Kidney (tissue), 14 donors: ENCODE measurements around the gene CAPN13. TPM values are rescaled to one million over a fixed set of nuclear protein-coding genes. Genes with fewer than 3 reads are reported as not detected.

ENCODE experiments used
- DNase-seq, 5 donors: peaks; one replicate each; pipeline ENCODE4 v3.0.0-alpha.2; 2013 to 2020
- FAIRE-seq: peaks from 2 replicates; lab custom pipeline; 2012; peaks lifted over from hg19 to GRCh38; lab: Jason Lieb, UNC
- H3K27ac ChIP-seq, 2 donors: one replicate each; pipeline ENCODE4 v1.7.0; 2013; ENCODE audit warnings: low read depth in 2 of 2, low read length in 2 of 2, inconsistent platforms in 1 of 2
- H3K27me3 ChIP-seq: one replicate; pipeline ENCODE4 v1.7.1; 2013; ENCODE audit warnings: low read length, inconsistent platforms; ENCODE audit not compliant: control insufficient read depth, insufficient read depth
- H3K36me3 ChIP-seq, 3 donors: one replicate each; pipeline versions ENCODE4 v1.7.0 to v1.7.1; 2013; ENCODE audit warnings: low read length in 3 of 3, control low read depth in 1 of 3, inconsistent platforms in 1 of 3; ENCODE audit not compliant: insufficient read depth in 3 of 3, control insufficient read depth in 2 of 3
- H3K4me1 ChIP-seq, 3 donors: one replicate each; pipeline versions ENCODE4 v1.7.0 to v1.7.1; 2013; ENCODE audit warnings: low read length in 3 of 3, inconsistent platforms in 1 of 3, low read depth in 1 of 3; ENCODE audit not compliant: control insufficient read depth in 2 of 3, insufficient read depth in 2 of 3
- H3K4me3 ChIP-seq, 3 donors: one replicate each; pipeline versions ENCODE4 v1.7.0 to v1.8.1; 2013; ENCODE audit warnings: low read length in 3 of 3, control low read depth in 1 of 3, inconsistent platforms in 1 of 3
- H3K9ac ChIP-seq, 3 donors: one replicate each; pipeline versions ENCODE4 v1.7.0 to v1.7.1; 2013; ENCODE audit warnings: low read length in 3 of 3, control low read depth in 1 of 3, inconsistent platforms in 1 of 3
- H3K9me3 ChIP-seq, 3 donors: one replicate each; pipeline versions ENCODE4 v1.7.0 to v1.7.1; 2013; ENCODE audit warnings: low read length in 3 of 3, control low read depth in 1 of 3, inconsistent platforms in 1 of 3; ENCODE audit not compliant: control insufficient read depth in 2 of 3, insufficient read depth in 1 of 3
- CTCF ChIP-seq: IDR thresholded peaks from 3 replicates; pipeline ENCODE4 v1.5.1; 2012; ENCODE audit warnings: mild to moderate bottlenecking, moderate library complexity, borderline replicate concordance; ENCODE audit not compliant: insufficient read depth; ENCODE audit errors: extremely low read depth
- intact Hi-C: fragments of 100-400 bp; cut with DNase I; formaldehyde crosslinking; loops from one replicate; pipeline ENCODE4 v1.11.1; 2022
- polyA plus RNA-seq: library from polyadenylated mRNA; stranded (reverse); fragments of 350-450 nt; fragmentation: Illumina TruSeq; extraction: RNeasy Lipid Tissue Mini Kit (QIAGEN cat#74804); gene quantifications from one replicate; pipeline ENCODE4 v1.2.3, GENCODE V29; 2014; ENCODE audit warnings: low read depth, low replicate concordance; ENCODE audit not compliant: insufficient read depth
- total RNA-seq: library from RNA; stranded (reverse); fragmentation: NEBNext Ultra II Directional; extraction: Animal tissue kit (Norgen Biotek cat#: 25700); gene quantifications from one replicate; pipeline ENCODE4 v1.2.1, GENCODE V29; 2021
- donor health status: control.
- donor health status: control.
- donor health status: control.
- donor health status: control.
- donor health status: control.
- donor health status: DM: yes; HTN: yes; CAD: no.
- donor health status: Normal renal cell carcinoma (clear cell type).

CAPN13 gene
- total and polyA plus RNA-seq, 2 donors from 2014 or later = 3.4 to 9.2 TPM

- H3K4me1 ChIP-seq = no peaks in the 10 kb centered on the region
- intact Hi-C loops = no loop called here
Measured at GRCh38 chr2:30821960-30822359, 14.7 kb upstream of the CAPN13 start.

DNA sequence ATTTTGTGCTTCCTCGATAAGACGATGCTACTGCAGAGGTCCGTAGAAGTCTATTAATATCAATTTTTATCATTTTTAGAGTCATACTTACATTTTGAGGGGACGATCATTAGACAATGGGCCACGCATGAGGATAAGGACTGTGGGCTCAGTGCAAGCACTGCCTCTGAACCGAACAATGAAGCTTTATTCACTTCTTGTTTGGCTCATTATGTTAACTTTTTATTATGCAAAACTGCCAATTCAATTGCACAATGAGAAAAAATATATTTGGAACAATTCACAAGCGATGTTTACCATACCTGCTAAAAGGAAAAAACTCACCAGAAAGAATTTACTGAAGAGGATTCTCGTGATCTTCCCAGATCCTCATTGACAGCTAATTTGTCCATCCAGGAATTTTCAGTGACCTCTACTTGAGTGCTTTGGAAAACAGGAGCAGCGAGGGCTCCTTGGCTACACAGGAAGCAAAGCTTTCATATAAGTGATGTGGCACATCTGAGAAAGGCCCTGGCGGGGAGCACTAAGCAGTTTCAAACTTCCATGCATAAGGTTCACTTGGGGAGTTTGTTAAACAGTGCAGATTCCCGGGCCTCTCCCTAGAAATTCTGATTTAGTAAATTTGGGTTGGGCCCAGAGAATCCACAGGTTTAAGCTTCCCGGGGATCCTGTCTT, 13.3 kb upstream of the CAPN13 start:
- Histone ChIP-seq H3K27ac (no peak overlapping the region), H3K4me1 (no peaks in the 10 kb centered on the region), H3K9me3 (no peaks in the 10 kb centered on the region), H3K27me3 (no peaks in the 10 kb centered on the region), H3K9ac (no peak overlapping the region), H3K4me3 (no peak overlapping the region), H3K36me3 (no peaks in the 10 kb centered on the region)
- FAIRE-seq (no peak), DNase-seq (no peak)
- intact Hi-C loops = no loop called here
- TF ChIP-seq CTCF = no peak

More at GRCh38 chr2:30821960-30822359, 14.7 kb upstream of the CAPN13 start:
- Histone ChIP-seq H3K27me3 (no peaks in the 10 kb centered on the region), H3K4me3 (no peak overlapping the region), H3K27ac (no peak overlapping the region), H3K36me3 (no peaks in the 10 kb centered on the region), H3K9ac (no peak overlapping the region), H3K9me3 (no peaks in the 10 kb centered on the region)
- TF ChIP-seq CTCF = no peak
- FAIRE-seq (no peak), DNase-seq (no peak)

DNA sequence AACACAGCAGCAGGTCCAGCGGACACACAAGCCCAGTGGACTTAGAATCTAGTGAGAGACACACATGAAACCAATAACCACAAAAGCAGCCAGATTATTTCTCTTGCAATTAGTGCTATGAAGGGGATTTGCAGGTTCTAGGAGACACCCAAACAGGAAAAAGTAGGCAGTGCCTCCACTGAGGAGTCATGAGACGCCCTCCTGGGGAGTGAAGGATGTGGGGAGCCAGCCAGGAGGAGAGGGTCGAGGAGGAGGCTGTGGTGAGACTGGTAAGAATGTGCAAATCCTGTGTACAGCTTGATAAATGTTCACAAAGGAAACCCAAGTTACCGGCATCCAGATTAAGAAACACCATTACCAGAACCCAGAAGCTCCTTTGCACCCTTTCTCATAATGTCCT, 2.7 kb upstream of the CAPN13 start:
- Histone ChIP-seq H3K4me3 (no peak overlapping the region), H3K27ac (no peak overlapping the region), H3K27me3 (no peaks in the 10 kb centered on the region), H3K36me3 (no peaks in the 10 kb centered on the region), H3K9ac (no peak overlapping the region), H3K4me1 (no peaks in the 10 kb centered on the region), H3K9me3 (no peaks in the 10 kb centered on the region)
- intact Hi-C loops = no loop called here
- FAIRE-seq = no peak
- no peak for DNase-seq
- TF ChIP-seq CTCF = no peak

DNA sequence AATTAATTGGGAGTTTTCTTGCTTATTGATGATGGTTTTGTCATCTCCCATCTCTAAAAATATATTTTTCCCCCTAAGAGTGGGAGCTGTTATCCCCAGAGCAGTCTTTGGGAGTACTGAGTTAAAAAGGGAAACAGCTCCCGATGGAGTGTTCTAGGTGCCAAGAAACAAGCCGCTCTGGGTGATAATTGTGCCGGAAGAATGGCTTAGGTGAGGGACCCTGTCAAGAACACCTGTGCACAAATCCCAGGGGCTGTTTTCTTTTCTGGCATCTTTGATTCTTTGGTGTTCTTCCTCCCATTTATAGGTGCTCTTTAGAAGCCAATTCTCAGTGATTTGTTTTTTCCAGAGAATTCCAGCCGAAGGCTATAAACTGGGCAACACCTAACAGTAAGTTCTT, 1.4 kb upstream of the CAPN13 start:
- H3K4me3 ChIP-seq = no peak overlapping the region
- no peaks in the 10 kb centered on the region for H3K4me1 ChIP-seq
- no peak for DNase-seq
- no peaks in the 10 kb centered on the region for H3K27me3 ChIP-seq
- no peaks in the 10 kb centered on the region for H3K36me3 ChIP-seq
- no peak overlapping the region for H3K9ac ChIP-seq
- no peak for FAIRE-seq
- H3K9me3 ChIP-seq = no peaks in the 10 kb centered on the region
- no peak for TF ChIP-seq CTCF
- H3K27ac ChIP-seq = no peak overlapping the region
- intact Hi-C loops = no loop called here
